ENCODE results near the gene NFKBIZ. TPM values are rescaled to one million over a fixed set of nuclear protein-coding genes. Genes with fewer than 3 reads are reported as not detected.

Gene NFKBIZ
- total and polyA plus RNA-seq, 9 of the 15 experiments (the other 6 are each of a cell fraction or from before 2014, with no cell fraction given) = 1.2 to 13.7 (median 5.7) TPM

GRCh38 chr3:101812895-101813294 lies 36.4 kb upstream of the NFKBIZ start (continued):
- TF ChIP-seq, protein P1, sequence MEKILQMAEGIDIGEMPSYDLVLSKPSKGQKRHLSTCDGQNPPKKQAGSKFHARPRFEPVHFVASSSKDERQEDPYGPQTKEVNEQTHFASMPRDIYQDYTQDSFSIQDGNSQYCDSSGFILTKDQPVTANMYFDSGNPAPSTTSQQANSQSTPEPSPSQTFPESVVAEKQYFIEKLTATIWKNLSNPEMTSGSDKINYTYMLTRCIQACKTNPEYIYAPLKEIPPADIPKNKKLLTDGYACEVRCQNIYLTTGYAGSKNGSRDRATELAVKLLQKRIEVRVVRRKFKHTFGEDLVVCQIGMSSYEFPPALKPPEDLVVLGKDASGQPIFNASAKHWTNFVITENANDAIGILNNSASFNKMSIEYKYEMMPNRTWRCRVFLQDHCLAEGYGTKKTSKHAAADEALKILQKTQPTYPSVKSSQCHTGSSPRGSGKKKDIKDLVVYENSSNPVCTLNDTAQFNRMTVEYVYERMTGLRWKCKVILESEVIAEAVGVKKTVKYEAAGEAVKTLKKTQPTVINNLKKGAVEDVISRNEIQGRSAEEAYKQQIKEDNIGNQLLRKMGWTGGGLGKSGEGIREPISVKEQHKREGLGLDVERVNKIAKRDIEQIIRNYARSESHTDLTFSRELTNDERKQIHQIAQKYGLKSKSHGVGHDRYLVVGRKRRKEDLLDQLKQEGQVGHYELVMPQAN (IDR thresholded peaks at IDR 0.05; ENCODE audit: borderline replicate concordance) = no peak
- TF ChIP-seq HDAC6 (IDR thresholded peaks at IDR 0.05; ENCODE audit: low read depth, low read length) = no peak
- no peak for TF ChIP-seq GMEB1 (CRISPR knock-in tag; IDR thresholded peaks at IDR 0.05)
- TF ChIP-seq ZZZ3 (IDR thresholded peaks at IDR 0.05) = no peak
- no peak for TF ChIP-seq ZBTB7A (IDR thresholded peaks at IDR 0.05; ENCODE audit: borderline replicate concordance, control insufficient read depth, low read depth, low read length)
- no peak for TF ChIP-seq CHD2 (IDR thresholded peaks at IDR 0.05; ENCODE audit: low read depth, low read length)
- TF ChIP-seq MCM3 (IDR thresholded peaks at IDR 0.05) = no peak
- TF ChIP-seq GABPA (tag; conservative IDR thresholded peaks at IDR 0.05; ENCODE audit: low read depth) = no peak
